Osteocyte (in vitro differentiated cells): Measurements from ENCODE around the gene PAQR7. TPM values are rescaled to one million over a fixed set of nuclear protein-coding genes. Genes with fewer than 3 reads are reported as not detected.

Experiments used
- DNase-seq: peaks from one replicate; pipeline ENCODE4 v3.0.0; 2021; ENCODE audit warnings: mixed read lengths; ENCODE audit not compliant: unreplicated experiment; ENCODE audit errors: extremely low spot score
- H3K27ac Mint-ChIP-seq: one replicate; pipeline ENCODE4 v1.8.0; 2021; ENCODE audit warnings: mild to moderate bottlenecking, mixed read lengths; ENCODE audit not compliant: unreplicated experiment
- H3K27me3 Mint-ChIP-seq: one replicate; pipeline ENCODE4 v1.8.0; 2021; ENCODE audit warnings: mixed read lengths; ENCODE audit not compliant: unreplicated experiment
- H3K36me3 Mint-ChIP-seq: one replicate; pipeline ENCODE4 v1.8.0; 2021; ENCODE audit warnings: mixed read lengths; ENCODE audit not compliant: unreplicated experiment
- H3K4me1 Mint-ChIP-seq: one replicate; pipeline ENCODE4 v1.8.0; 2021; ENCODE audit warnings: mixed read lengths; ENCODE audit not compliant: unreplicated experiment
- H3K4me3 Mint-ChIP-seq: one replicate; pipeline ENCODE4 v1.8.0; 2021; ENCODE audit warnings: mild to moderate bottlenecking, moderate library complexity, mixed read lengths; ENCODE audit not compliant: unreplicated experiment
- H3K9me3 Mint-ChIP-seq: one replicate; pipeline ENCODE4 v1.8.0; 2021; ENCODE audit warnings: mixed read lengths; ENCODE audit not compliant: unreplicated experiment
- CTCF ChIP-seq: fragments of 200-600 bp; sonication (generic); IDR thresholded peaks from 2 replicates; pipeline ENCODE4 v1.5.0; 2021; ENCODE audit warnings: antibody characterized with exemption, mild to moderate bottlenecking, moderate library complexity
- total RNA-seq: library from RNA; stranded (reverse); gene quantifications from 2 replicates; pipeline ENCODE4 v1.2.1, GENCODE V29; 2021

The PAQR7 gene
- total RNA-seq, 1 donor from 2014 or later: 11.0 TPM

- Mint-ChIP-seq H3K36me3 (peaks cover 31% of the 10 kb centered on the region), H3K27me3 (no peaks in the 10 kb centered on the region), H3K4me1 (peaks cover 31% of the 10 kb centered on the region), H3K9me3 (no peaks in the 10 kb centered on the region), H3K27ac (no peak overlapping the region), H3K4me3 (no peak overlapping the region)
- DNase-seq: no peak
- TF ChIP-seq CTCF: no peak
Observed at GRCh38 chr1:25902462-25902861, 27.0 kb upstream of the PAQR7 start.

GRCh38 chr1:25900219-25900618 is 24.7 kb upstream of the PAQR7 start:
- H3K9me3 Mint-ChIP-seq: no peaks in the 10 kb centered on the region
- TF ChIP-seq CTCF: no peak
- no peak for DNase-seq
- no peak overlapping the region for H3K27ac Mint-ChIP-seq
- H3K36me3 Mint-ChIP-seq: peaks cover 31% of the 10 kb centered on the region
- peaks cover 48% of the 10 kb centered on the region for H3K4me1 Mint-ChIP-seq
- H3K27me3 Mint-ChIP-seq: no peaks in the 10 kb centered on the region
- H3K4me3 Mint-ChIP-seq: no peak overlapping the region

GRCh38 chr1:25899792-25900191 is 24.3 kb upstream of the PAQR7 start:
- Mint-ChIP-seq H3K4me1 (peaks cover 51% of the 10 kb centered on the region), H3K9me3 (no peaks in the 10 kb centered on the region), H3K4me3 (no peak overlapping the region), H3K27ac (no peak overlapping the region), H3K36me3 (peaks cover 31% of the 10 kb centered on the region), H3K27me3 (no peaks in the 10 kb centered on the region)
- DNase-seq: no peak
- no peak for TF ChIP-seq CTCF

GRCh38 chr1:25898223-25899015 is 22.9 kb upstream of the PAQR7 start:
- peaks cover 31% of the 10 kb centered on the region for H3K36me3 Mint-ChIP-seq
- no peak for TF ChIP-seq CTCF
- no peak overlapping the region for H3K4me3 Mint-ChIP-seq
- no peaks in the 10 kb centered on the region for H3K27me3 Mint-ChIP-seq
- H3K27ac Mint-ChIP-seq: peak overlapping the region; percentile 31
- no peaks in the 10 kb centered on the region for H3K9me3 Mint-ChIP-seq
- no peak for DNase-seq
- peaks cover 47% of the 10 kb centered on the region for H3K4me1 Mint-ChIP-seq

- Mint-ChIP-seq H3K4me1 (peaks cover 46% of the 10 kb centered on the region), H3K9me3 (no peaks in the 10 kb centered on the region), H3K27me3 (no peaks in the 10 kb centered on the region), H3K36me3 (peaks cover 31% of the 10 kb centered on the region), H3K27ac (no peak overlapping the region), H3K4me3 (no peak overlapping the region)
- no peak for TF ChIP-seq CTCF
- DNase-seq: no peak
Observed at GRCh38 chr1:25897754-25898153, 22.2 kb upstream of the PAQR7 start.
